Sigmoid colon (tissue), 7 donors: Measurements from ENCODE around the gene ARIH1. TPM values are rescaled to one million over a fixed set of nuclear protein-coding genes. Genes with fewer than 3 reads are reported as not detected.

Source experiments
- DNase-seq: peaks from one replicate; pipeline ENCODE4 v3.0.0-alpha.2; 2019
- H3K27ac ChIP-seq, 4 donors: fragments of 200-600 bp; sonication (generic); one replicate each; pipeline ENCODE4 v1.5.1; 2016 to 2019; ENCODE audit warnings: mild to moderate bottlenecking in 1 of 4
- H3K27me3 ChIP-seq, 3 donors: fragments of 200-600 bp; sonication (generic); one replicate each; pipeline ENCODE4 v1.5.1; 2019; ENCODE audit warnings: mild to moderate bottlenecking in 1 of 3
- H3K36me3 ChIP-seq, 4 donors: fragments of 200-600 bp; sonication (generic); one replicate each; pipeline ENCODE4 v1.5.1; 2016 to 2019
- H3K4me1 ChIP-seq, 4 donors: fragments of 200-600 bp; sonication (generic); one replicate each; pipeline ENCODE4 v1.5.1; 2017 to 2019
- H3K4me3 ChIP-seq, 4 donors: fragments of 200-600 bp; sonication (generic); one replicate each; pipeline ENCODE4 v1.5.1; 2017 to 2019; ENCODE audit warnings: mild to moderate bottlenecking in 2 of 4, moderate library complexity in 1 of 4
- H3K9me3 ChIP-seq, 4 donors: fragments of 200-600 bp in 3 of 4; sonication (generic) in 3 of 4; one replicate each; pipeline versions ENCODE4 v1.5.1 to v1.6.1; 2013 to 2019
- CTCF ChIP-seq, 4 experiments: fragments of 450-650 bp in 3 of 4; fragments of 200-600 bp in 1 of 4; IDR thresholded peaks; one replicate each; pipeline ENCODE4 v1.5.1; 2016 to 2019; ENCODE audit warnings: antibody characterized with exemption in 4 of 4, mild to moderate bottlenecking in 3 of 4, moderate library complexity in 2 of 4
- EP300 ChIP-seq, 4 donors: sonication (generic); formaldehyde crosslinking; IDR thresholded peaks; one replicate each; pipeline ENCODE4 v1.6.1; 2017; ENCODE audit warnings: antibody characterized with exemption in 4 of 4
- POLR2A ChIP-seq, 2 donors: fragments of 450-650 bp; IDR thresholded peaks; one replicate each; pipeline ENCODE4 v1.6.1; 2016; ENCODE audit warnings: antibody characterized with exemption in 2 of 2, mild to moderate bottlenecking in 2 of 2, moderate library complexity in 2 of 2
- POLR2AphosphoS5 ChIP-seq, 4 donors: sonication (generic); formaldehyde crosslinking; IDR thresholded peaks; one replicate each; pipeline ENCODE4 v1.6.1; 2017; ENCODE audit warnings: antibody characterized with exemption in 4 of 4
- WGBS, 2 donors: extraction: QIAGEN DNeasy Blood & Tissue Kit; methylation state at CpG; one replicate each; pipeline ENCODE4 v1.1.7; 2013; 5-methylcytosine and 5-hydroxymethylcytosine counted together
- intact Hi-C: fragments of 100-400 bp; cut with DNase I; formaldehyde crosslinking; loops from one replicate; pipeline ENCODE4 v1.15.1; 2023
- polyA plus RNA-seq, 3 donors: library from polyadenylated mRNA; stranded (reverse); fragments of 200-250 nt; gene quantifications; one replicate each; pipeline ENCODE4 v1.2.3, GENCODE V29; 2013
- total RNA-seq, 4 donors: library from RNA; depleted of rRNA; stranded (reverse); fragments of >200 nt; gene quantifications; one replicate each; pipeline ENCODE4 v1.1.0, GENCODE V29; 2016
- donor health status: healthy with polysubstance abuse.
- donor health status: Bipolar disorder and iron deficiency.
- donor health status: healthy.

Gene ARIH1
- total and polyA plus RNA-seq, 7 donors, result 10.8 to 69.5 (median 36.4) TPM

DNA sequence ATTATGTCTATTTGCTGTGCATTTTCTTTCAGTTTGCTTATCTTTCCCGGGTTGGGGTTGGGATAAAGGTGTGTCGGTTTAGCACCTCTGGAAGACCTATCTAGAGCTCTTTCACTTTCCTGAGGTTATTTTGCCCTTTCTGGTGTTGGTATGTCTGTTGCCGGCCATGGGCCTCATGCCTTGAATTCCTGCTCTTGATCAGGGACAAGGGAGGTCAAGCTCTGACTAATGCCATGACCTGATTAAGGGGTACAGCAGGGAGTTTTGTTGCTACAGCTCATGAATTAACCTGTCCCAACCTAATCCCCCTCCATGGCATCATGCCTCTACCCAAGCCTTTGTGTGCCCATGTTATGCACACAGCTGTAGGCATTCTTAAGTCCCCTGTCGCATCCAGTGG, 109.9 kb downstream of the ARIH1 start:
- H3K4me1 ChIP-seq, result no peaks in the 10 kb centered on the region
- H3K9me3 ChIP-seq, result no peaks in the 10 kb centered on the region
- TF ChIP-seq POLR2A (IDR thresholded peaks at IDR 0.05) (no peak), CTCF (IDR thresholded peaks at IDR 0.05) (no peak), EP300 (IDR thresholded peaks at IDR 0.05) (no peak)
- intact Hi-C loops, result no loop called here
- no peak for DNase-seq
- no peaks in the 10 kb centered on the region for H3K27me3 ChIP-seq
- H3K27ac ChIP-seq, result no peak overlapping the region
- no peak overlapping the region for H3K4me3 ChIP-seq
- peaks cover 5 to 75% (median 16%) of the 10 kb centered on the region in 4 donors for H3K36me3 ChIP-seq
- WGBS, 2 donors, result 85 to 92% methylated on average over 4 of the region's 4 CpGs

GRCh38 chr15:72585025-72585424, 110.9 kb downstream of the ARIH1 start:
- no peak overlapping the region for H3K27ac ChIP-seq
- WGBS, 2 donors, result 94 to 95% methylated on average over 2 of the region's 2 CpGs
- TF ChIP-seq CTCF (IDR thresholded peaks at IDR 0.05) (no peak), POLR2AphosphoS5 (IDR thresholded peaks at IDR 0.05) (no peak), EP300 (IDR thresholded peaks at IDR 0.05) (no peak)
- DNase-seq, result no peak
- H3K36me3 ChIP-seq, result peaks cover 5 to 64% (median 14%) of the 10 kb centered on the region in 4 donors
- H3K4me3 ChIP-seq, result no peak overlapping the region
- no peaks in the 10 kb centered on the region for H3K4me1 ChIP-seq
- H3K27me3 ChIP-seq, result no peaks in the 10 kb centered on the region
- intact Hi-C loops, result no loop called here
- no peaks in the 10 kb centered on the region for H3K9me3 ChIP-seq

GRCh38 chr15:72585476-72586058, 111.4 kb downstream of the ARIH1 start:
- no peak overlapping the region for H3K27ac ChIP-seq
- H3K27me3 ChIP-seq, result no peaks in the 10 kb centered on the region
- intact Hi-C loops, result no loop called here
- no peak for TF ChIP-seq POLR2A (IDR thresholded peaks at IDR 0.05)
- TF ChIP-seq EP300 (IDR thresholded peaks at IDR 0.05), result no peak
- no peak for TF ChIP-seq POLR2AphosphoS5 (IDR thresholded peaks at IDR 0.05)
- no peak for TF ChIP-seq CTCF (IDR thresholded peaks at IDR 0.05)
- H3K4me3 ChIP-seq, result no peak overlapping the region
- no peaks in the 10 kb centered on the region for H3K9me3 ChIP-seq
- H3K36me3 ChIP-seq, result peaks cover 5 to 59% (median 13%) of the 10 kb centered on the region in 4 donors
- WGBS, 2 donors, result 75 to 81% methylated on average over 1 of the region's 1 CpG
- H3K4me1 ChIP-seq, result no peaks in the 10 kb centered on the region
- DNase-seq, result no peak

DNA sequence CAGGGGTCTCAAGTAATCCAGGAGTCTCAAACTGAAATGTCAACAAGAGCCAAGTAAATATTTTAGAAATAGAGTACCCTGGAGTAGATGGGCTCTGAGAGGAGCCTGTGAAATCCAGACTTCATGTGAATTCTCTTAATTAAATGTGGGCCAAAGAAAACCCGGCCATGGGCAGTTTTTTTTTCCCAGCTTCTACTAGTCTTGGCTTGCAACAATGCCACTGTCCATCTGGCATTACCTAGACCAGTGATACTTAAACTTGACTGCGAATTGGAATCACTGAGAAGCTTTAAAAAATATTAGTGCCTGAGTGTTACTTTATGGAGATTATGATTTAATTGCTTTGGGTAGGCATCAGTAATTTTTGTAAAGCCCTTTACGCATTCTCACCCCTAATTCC, 114.0 kb downstream of the ARIH1 start:
- Histone ChIP-seq H3K9me3 (no peaks in the 10 kb centered on the region), H3K27ac (no peak overlapping the region), H3K36me3 (peaks cover 0 to 34% (median 2%) of the 10 kb centered on the region in 4 donors), H3K27me3 (no peaks in the 10 kb centered on the region), H3K4me1 (no peaks in the 10 kb centered on the region), H3K4me3 (no peak overlapping the region)
- WGBS, 2 donors, result 98 to 99% methylated on average over 3 of the region's 3 CpGs
- no peak for DNase-seq
- intact Hi-C loops, result no loop called here
- TF ChIP-seq EP300 (IDR thresholded peaks at IDR 0.05) (no peak), CTCF (IDR thresholded peaks at IDR 0.05) (no peak)

DNA sequence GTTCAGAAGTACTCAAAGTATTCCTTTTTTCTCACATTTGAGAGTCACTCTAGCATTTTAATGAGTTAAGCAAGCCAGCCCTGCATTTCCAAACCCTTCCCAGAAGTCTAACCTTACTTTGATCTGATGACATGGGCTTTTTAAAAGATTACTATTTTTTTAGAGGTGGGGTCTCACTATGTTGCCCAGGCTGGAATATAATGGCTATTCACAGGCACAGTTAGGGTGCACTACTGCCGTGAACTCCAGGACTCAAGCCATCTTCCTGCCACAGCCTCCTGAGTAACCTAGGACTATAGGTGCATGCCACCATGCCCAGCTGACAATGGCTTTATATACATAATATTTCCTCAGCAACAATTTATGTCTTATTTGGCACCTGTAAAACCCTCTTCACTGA, 116.3 kb downstream of the ARIH1 start:
- no peak overlapping the region for H3K27ac ChIP-seq
- TF ChIP-seq EP300 (IDR thresholded peaks at IDR 0.05) (no peak), POLR2A (IDR thresholded peaks at IDR 0.05) (no peak), CTCF (IDR thresholded peaks at IDR 0.05) (no peak), POLR2AphosphoS5 (IDR thresholded peaks at IDR 0.05) (no peak)
- H3K27me3 ChIP-seq, result no peaks in the 10 kb centered on the region
- H3K4me1 ChIP-seq, result no peaks in the 10 kb centered on the region
- no peak for DNase-seq
- peaks cover 0 to 10% (median 0%) of the 10 kb centered on the region in 4 donors for H3K36me3 ChIP-seq
- H3K4me3 ChIP-seq, result no peak overlapping the region
- no peaks in the 10 kb centered on the region for H3K9me3 ChIP-seq
- WGBS, 2 donors, result 98 to 100% methylated on average over 1 of the region's 1 CpG
- intact Hi-C loops, result loop anchor here (10.0 kb wide), 1 partner anchor 94 kb away; the partner anchor contains the start of genes BBS4 and HIGD2B
